Occipital lobe (tissue), 2 donors: ENCODE measurements around the gene AQR. TPM values are rescaled to one million over a fixed set of nuclear protein-coding genes. Genes with fewer than 3 reads are reported as not detected.
"Not testable (repeated sequence)": the region's sequence is repeated elsewhere in the genome, so short reads cannot be mapped to it uniquely, and the experiment has no call there.

Source experiments
- DNase-seq: peaks from one replicate; lab custom pipeline; 2025; lab: John Stamatoyannopoulos, UW
- total RNA-seq: library from RNA; depleted of rRNA; stranded (reverse); fragments of >200 nt; gene quantifications from one replicate; pipeline ENCODE4 v1.2.3, GENCODE V29; 2014

AQR gene
- total RNA-seq, 1 donor from 2014 or later = 36.8 TPM

DNA sequence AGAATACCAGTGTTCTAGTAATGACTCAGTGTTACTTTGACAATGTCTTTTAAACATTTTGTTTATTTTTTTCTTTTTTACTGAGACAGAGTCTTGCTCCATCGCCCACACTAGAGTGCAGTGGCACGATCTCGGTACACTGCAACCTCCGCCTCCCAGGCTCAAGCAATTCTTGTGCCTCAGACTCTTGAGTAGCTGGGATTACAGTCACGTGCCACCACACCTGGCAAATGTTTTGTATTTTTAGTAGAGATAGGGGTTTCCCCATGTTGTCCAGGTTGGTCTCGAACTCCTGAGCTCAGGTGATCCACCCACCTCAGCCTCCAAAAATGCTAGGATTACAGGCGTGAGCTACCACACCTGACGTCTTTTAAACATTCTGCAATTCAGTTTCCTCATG is 15.7 kb downstream of the AQR start:
- no peak for DNase-seq

DNA sequence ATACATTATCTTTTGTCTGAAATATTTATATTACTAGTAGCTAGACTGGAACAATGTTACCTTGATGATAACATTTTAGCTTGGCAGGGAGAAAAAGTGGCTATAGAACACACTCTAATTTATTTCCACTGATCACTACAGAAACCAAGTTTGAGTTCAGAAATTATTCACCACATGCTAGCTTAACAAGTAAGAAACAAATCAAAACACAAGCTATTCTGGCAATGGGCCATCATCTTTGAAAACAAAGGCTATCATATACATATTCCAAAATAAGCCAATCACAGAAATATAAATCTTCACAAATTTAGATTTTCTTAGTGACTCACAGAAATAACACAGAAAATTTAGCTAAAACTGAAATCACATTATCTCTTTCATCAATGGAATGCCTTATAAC is 17.1 kb downstream of the AQR start:
- no peak for DNase-seq

DNA sequence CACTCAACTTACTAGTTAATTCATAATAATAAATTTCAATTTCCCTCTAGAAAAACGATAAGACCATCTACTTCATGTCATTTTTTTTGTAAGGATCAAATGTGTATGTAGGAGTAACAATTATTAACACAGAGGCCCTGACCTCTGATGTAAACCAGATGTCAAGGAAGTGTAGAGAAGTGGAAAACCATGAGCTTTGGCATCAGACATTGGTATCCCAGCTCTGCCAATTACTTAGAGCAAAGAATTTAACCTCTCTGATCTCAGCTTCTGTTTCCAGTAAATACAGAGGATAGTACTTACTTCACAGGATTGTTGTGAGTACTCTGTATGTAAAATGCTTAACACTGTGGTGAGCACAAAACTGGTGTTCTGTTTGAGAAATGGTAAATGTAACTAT is 17.5 kb downstream of the AQR start:
- no peak for DNase-seq

DNA sequence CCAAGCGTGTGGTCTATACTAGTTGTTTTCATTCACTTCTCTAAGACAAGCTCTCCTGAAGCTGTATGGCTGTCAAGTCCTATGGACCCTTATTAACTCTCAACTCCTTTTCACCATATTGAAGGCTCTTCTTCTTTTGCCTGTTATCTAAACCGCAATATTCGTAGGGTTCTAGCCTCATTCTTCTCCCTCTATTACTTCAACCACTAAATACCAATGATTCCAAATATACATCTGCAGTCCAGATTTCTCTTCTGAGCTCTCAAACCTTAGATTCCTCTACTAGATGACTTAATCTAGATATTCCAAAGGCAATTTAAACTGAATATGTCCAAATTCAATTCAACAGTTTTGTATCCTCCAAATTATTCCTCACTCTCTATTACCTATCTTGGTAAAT is 24.6 kb downstream of the AQR start:
- no peak for DNase-seq

DNA sequence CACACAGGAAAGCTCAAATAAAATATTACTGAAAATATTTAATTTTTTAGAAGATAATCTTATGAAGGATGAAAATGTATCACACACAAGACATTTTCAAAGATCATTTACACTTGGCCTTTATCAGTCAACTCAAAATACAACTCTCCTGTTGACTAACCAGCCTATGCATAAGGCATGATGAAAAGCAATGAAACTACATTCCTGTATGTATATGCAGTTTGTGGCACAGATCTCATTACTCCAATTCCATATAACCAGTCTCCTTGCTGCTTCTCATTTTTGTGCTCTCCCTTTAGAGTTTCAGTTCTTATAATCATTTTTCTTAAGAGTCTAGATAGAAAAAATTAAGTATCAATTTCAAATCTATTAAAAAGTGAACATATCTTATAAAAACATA is 25.8 kb downstream of the AQR start:
- no peak for DNase-seq

DNA sequence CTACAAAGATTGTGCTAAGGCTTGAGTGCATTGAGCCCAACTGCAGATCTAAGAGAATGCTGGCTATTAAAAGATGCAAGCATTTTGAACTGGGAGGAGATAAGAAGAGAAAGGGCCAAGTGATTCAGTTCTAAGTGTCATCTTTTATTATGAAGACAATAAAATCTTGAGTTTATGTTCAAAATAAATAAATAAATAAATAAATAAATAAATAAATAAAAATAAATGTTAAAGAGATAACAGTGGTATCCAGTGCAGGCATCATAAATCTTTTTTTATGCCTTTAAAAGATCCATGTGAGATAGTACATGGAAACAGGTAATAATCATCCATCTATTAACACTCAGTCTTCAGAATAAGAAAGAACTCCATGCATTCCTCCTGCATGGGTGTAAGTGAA is 26.3 kb downstream of the AQR start:
- DNase-seq = not testable (repeated sequence)

DNA sequence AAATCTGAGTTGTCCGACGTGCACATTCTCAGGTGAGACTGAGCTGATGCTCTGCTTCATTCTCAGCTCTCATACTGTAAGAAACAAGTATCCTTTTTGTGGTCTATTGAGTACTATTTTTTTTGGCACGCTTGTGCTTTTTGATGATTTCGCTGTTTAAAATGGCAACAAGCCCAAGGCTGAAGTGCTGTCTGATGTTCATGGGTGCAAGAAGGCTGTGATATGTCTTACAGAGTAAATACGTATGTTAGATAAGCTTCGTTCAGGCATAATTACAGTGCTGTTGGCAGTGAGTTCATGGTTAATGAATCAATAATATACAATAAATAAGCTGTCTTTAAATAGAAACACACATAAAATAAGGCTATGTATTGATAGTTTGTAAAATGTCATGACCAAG is 27.2 kb downstream of the AQR start:
- DNase-seq = no peak

DNA sequence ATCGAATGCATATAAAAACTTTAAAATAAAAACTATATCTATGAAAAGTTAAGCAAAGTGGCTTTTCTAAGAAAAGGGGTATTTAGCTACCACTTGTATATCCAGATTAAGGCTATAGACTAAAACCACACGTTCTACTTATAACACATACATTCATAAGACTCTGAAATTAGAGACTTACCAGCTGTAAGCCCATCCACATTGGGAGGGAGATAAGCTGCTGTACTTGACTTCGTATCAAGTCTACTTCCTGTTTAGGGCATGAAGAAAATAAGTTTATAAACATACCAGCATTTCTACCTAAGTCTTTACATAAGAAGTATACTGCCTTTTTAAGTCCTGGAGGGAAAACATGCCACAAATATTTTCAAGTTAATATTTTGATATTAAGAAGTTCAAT is 27.7 kb downstream of the AQR start:
- DNase-seq = no peak

DNA sequence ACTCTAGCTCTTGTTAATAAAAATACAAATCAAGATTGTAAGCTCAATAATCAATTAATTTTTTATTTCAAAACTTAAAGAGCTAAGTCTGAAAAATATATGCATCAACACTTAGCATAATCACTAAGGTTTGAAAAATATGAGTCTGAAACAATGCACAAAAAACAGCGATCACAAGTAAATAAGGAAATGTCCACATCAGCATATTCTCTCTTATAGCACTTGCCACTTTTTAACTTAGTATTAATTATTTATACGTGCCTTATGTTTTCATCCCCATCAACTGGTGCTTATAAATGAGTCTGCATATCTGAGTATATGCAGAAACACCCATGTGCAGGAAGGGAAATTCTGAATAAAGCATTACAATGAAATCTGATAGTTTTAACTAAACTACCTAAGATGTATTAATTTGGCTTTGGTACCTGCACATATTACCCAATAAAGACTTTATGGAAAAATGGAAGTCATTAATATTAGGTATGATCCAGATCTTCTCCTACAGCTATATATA is 28.3 kb downstream of the AQR start:
- DNase-seq = no peak

DNA sequence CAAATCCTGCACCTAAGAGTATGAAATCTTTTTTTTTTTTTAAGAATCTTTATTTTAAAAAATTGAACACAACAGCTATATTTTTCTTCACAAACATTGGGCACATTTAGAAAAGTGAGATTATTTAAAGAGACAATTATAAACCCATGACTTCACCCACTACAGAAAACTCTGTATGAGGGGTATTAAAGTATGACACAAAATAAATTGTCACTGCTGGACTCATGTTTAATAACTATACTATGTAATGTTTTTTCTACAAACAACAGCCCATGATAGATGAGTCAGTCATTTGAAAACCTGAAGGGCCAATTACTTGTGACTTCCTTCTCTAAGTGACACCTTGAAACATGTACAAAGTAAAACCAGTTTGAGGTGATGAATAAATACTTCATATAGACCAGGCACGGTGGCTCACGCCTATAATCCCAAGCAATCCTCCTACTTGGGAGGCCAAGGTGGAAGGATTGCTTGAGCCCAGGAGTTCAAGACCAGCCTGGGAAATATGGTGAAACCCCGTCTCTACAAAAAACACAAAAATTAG is 36.0 kb downstream of the AQR start:
- DNase-seq = no peak

DNA sequence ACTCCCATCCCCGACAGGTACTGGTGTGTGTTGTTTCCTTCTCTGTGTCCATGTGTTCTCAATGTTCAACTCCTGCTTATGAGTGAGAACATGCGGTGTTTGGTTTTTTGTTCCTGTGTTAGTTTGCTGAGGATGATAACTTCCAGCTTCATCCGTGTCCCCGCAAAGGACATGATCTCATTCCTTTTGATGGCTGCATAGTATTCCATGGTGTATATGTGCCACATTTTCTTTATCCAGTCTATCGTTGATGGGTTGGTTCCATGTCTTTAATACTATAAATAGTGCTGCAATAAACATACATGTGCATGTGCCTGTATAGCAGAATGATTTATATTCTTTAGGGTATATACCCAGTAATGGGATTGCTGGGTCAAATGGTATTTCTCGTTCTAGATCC is 41.2 kb downstream of the AQR start:
- DNase-seq = not testable (repeated sequence)

DNA sequence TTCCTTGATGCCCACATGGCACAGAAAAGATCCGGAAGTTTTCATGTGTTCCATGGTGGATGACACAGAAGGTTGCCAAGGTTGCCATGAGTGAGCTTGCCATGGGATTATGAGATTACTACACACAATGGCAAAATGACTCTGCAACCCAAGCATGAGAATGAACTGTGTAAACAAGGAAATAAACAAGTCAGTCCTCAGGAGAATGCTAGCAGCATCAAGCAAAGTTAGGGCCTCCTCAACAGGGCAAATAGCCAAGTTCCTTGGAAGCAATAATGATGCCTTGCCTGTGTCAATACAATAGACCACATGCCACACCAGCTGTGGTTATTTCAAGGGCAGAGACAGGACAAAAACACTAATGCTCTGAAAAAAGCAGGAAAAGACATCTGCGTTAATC is 41.8 kb downstream of the AQR start:
- DNase-seq = no peak

DNA sequence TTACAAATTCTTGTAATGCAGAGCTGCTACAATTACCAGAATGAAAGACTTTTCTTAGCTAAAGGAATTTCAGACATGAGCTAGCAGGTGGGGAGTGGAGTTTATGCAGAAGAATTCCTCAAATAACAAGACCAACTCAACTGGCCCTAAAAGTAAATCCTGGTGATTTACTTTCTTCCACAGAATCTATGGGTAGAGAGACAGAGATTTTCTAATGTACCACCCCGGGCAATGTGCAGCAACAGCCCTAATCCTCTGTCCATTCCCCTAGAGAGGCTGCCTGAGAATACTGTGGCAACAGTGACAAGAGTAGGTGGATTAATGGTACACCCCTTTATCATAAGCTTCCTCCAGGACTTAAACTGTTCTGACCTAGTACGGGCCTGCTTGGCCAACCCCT is 55.2 kb downstream of the AQR start:
- DNase-seq = no peak

DNA sequence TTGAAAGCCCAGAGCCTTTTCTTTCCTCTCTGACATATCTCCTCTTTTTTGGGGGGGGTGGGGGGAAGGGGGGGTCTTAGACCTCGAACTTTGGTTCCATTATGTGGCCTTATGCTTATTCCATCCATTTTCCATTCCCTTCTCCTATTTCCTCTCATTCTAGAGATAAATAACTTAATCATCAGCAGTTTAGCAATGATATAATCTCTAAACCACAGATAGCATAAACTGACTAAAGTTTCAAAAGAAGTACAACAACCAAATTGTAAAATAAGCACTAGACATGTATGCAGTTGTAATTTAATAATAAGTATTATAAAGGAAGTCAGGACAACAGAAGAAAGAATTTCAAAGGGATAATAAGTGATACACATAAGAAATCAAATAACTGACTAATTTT is 64.5 kb downstream of the AQR start:
- no peak for DNase-seq

DNA sequence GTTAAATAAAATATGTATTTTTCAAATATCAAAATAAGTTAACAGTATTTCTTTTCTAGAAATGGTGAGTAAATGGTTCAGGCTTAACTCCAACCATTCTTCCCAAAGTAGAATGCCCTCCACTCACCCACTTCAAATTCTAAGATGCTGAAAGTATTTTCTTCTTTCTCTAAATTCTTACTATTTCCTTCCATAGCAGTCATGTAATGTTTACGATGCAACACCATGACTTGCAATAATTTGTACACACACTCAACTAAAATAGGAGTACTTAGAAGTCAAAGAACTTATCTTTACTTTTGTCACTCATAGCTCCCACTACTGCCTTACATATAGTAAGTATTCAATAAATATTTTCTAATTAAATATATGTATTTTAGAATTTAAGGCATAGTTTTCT is 65.0 kb downstream of the AQR start:
- no peak for DNase-seq

DNA sequence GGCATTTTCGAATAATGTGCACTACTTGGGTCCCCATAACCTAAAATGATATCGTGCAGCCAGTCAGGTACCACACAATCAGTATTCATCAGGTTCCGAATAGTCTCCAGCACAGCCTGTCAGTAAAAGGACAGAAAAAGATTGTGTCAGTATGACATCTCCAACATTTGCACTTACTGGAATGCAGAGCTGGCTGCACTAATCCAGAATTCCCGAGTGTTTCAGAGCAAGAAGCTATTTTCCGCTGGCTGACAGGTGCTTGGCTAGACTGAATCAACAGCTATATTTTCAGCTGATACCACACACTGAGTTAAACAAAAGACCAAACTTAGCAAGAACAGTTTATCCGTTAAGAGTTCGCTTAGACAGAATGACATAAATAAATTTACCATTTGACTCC is 68.8 kb downstream of the AQR start:
- no peak for DNase-seq

DNA sequence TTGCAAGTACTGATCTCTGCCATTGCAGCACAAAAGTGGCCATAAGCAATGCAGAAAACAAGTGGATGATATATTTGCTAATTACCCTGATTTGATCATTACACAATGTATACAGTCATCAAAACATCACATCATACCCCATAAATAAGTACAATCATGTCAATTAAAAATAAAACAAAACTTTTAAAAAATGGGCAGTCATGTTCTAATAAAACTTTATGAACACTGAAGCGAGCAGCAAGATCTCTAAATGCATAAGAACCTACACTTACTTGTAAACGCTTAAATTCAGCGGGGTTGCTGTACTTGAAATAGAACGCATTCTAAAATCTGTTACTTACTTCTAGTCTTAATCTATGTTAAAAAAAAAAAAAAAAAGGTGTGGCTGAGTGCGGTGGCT is 73.4 kb downstream of the AQR start:
- DNase-seq = no peak

DNA sequence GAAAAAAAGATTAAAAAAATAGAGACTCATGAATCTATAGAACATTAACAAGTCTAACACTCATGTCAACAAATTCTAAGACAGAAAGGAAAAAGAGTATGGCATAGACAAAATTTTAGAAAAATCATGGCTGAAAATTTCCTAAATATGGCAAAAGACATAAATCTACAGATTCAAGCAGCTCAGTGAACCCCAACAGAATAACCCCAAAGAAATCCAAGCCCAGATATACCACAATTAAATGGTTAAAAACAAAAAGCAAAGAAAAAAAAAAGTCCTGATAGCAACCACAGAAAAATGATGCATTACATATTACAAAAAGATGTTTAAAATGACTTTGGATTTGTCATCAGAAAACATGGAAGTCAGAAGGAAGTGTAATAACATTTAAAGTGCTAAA is 75.6 kb downstream of the AQR start:
- no peak for DNase-seq

DNA sequence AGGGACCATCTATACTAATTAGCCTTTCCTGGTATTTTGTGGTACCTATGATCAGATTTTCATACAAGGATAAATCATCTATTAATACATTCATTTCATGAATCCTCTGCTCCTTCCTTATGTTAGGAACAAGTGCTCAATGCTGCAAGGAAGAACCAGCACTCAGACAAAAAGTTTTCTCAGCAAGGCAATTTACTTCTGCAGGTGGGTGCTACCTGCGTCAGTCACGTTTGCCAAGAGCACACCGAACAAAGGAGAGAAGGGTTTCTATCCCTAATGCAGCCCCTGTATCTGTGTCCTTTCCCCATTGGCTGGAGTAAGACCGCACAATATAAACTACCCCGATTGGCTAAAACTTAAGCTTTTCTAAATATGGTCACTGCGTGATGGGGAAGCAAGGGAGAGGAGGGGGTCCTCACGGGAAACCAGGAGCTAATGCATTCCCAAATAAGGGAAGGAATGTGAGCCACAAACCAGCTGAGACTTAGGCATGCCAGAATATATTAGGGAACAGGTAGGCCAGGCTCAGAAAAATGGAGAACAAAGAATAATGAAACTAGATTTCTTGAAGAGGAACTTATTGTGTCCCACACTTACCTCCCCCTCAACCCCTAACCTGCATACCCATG is 76.5 kb downstream of the AQR start:
- DNase-seq = no peak

DNA sequence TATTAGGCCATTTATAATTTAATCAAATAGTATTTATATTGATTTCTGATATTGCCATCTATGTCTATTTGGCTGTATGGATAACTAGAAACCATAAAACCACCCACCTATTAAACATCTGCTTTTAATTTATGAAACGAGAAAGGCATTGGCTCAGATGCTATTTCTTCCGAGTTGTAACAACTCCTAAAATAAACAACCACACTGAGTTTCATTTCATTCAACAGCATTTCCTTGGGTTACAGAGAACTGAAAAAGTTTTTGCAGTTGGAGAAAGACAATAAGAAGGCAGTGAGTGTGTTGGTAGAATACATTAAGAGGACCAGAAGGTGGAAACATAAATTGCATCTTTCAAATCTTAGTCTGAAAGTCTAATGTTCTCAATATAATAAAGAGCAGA is 79.1 kb downstream of the AQR start:
- DNase-seq = no peak

DNA sequence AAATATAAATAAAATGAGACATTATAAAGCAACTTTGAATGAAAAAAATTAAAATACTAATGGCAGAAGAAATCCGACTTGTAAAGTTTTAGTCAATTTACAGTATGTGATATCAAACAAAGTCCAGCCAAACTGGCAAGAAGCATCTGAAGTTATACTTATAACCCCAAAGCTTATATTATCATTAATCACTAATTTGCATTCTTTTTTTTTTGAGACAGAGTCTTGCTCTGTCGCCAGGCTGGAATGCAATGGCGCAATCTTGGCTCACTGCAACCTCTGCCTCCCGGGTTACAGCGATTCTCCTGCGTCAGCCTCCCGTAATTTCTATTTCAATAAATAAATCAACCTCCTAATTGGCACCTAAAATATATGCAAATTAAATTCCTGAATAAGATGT is 80.1 kb downstream of the AQR start:
- no peak for DNase-seq

DNA sequence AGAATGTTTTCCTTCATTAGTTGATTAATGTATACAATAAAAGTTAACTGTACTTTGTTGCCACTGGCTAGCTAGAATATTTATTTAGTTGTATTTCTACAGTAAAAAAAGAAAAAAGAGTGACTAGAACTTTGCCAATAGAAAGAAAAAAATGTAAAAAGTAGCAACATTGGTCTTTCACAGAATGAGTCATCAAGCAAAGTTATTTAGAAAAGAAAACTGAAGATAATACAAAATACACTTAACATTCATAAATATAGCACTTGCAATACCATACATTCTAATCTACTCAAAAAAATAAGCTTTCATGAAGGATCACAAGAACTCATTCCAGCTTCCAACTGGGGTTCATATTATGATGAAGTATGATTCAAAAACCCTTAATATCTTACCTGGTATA is 83.4 kb downstream of the AQR start:
- DNase-seq = no peak

DNA sequence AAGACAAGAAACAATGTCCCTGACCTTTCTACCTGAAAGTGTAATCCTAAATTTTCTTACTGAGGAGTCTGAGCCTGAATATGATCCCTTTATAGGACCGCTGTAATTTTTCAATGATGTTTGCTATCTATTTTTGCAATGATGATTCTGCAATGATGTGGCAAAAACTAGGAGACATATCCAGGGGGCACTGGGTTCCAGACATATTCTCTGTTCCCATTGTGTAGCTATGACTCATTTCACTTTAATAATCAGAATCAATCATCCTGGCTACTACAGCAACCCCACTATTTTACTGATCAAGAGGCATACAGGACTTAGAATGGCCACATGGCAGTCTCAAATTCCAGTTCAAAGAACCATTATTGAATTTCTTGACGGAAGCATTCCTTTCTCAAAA is 85.9 kb downstream of the AQR start:
- DNase-seq = no peak

DNA sequence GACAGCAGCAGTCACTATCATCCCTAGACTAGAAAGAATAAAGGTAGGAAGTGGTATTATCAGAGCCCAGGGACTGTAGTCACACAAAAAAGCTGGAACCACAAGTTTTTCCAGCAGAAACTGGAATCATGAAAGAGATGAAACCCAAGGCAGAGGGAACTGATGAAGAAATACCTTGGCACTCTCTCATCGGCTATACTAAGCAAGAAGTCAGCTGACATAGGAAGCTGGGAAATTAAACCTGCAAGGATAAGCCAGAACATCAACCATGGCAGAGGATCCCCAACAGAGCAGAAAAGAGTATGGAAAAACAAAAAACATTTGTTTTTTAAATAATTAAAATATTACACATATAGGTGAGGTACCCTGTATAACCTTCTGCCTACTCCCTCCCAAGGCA is 86.5 kb downstream of the AQR start:
- DNase-seq = no peak
